ENCODE data around the gene GLRX5.

GLRX5 gene

DNA sequence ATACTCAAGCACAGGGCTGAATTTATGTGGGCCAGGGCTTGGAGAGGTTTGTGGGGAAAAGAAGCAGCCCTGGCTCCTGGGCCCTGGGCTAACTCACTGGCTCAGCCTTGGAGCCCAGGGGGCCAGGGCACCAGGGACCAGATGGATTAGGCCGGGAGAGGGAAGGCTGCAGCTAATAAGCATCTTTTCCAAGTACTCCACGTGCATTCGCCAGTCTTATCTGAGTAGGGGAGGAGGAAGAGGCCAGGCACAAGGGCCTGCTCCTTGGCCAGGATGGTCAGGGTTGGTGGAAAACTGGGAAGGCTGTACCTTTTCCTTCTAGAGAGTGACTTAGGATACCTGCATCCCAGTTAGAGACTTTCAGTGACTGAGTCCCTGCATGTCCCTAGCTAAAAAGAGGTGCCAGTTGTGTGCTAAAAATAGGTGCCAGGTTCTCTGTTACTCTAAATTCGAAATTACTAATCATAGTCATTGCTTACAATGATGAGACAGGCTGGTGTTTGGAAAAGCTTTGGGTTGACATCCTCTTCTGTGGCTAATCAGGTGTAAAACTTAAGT lies 1.3 kb downstream of the GLRX5 start:
- no peak for DNase-seq

DNA sequence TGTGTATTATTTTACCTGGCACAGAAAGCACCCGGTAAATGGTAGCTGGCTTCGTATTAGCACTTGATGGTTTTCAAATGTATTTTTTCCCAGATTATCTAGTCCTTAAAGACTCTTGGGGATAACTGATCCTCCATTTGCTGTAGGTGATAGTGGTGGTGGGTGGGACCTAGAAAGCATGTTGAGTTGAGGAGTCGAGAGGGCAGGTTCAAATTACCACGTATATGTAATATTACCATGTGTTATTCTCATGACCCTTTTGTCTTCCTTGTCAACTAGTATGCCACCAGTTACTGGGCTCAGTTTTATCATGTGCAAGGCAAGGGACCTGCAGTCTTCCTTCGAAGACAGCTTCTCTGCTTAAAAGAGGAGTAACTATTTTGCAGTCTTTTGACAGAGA lies 1.8 kb downstream of the GLRX5 start:
- no peak for DNase-seq

DNA sequence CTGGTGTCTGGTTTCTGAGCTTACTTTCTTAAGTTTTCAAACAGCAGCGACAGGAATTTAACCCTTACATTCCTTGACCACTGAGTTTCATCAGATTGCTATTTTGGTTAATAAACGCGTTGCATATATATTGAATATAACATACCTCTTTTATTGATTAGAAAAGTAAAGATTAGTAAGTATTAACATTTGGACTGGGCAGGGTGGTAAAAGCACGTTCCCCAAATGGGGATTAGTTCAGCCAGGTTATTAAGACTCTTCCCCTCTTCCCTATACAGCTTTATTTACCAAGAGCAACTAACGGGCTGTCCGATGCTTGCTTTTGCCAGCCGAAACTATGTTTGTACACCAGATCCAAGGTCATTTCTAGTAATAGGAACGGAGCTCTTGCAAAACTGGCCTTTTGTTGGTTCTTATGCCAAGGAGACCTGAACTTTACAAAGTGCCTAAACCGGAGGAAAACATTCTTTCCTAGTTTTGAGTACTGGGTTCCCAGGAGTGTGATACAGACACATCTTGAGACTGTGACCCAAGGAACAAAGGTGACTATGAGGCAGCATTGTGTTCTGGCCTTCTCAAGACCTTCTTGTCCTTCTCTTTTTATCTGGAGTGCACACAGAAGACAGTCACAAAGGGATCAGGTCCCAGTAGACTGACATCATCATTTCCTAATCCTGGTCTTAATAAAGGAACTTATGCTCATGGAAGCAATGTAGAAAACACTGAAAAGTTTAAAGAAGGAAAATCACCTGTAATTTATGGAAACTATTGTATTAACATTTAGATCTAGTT lies 2.6 kb downstream of the GLRX5 start:
- peak; percentile 28 to 41 for DNase-seq

DNA sequence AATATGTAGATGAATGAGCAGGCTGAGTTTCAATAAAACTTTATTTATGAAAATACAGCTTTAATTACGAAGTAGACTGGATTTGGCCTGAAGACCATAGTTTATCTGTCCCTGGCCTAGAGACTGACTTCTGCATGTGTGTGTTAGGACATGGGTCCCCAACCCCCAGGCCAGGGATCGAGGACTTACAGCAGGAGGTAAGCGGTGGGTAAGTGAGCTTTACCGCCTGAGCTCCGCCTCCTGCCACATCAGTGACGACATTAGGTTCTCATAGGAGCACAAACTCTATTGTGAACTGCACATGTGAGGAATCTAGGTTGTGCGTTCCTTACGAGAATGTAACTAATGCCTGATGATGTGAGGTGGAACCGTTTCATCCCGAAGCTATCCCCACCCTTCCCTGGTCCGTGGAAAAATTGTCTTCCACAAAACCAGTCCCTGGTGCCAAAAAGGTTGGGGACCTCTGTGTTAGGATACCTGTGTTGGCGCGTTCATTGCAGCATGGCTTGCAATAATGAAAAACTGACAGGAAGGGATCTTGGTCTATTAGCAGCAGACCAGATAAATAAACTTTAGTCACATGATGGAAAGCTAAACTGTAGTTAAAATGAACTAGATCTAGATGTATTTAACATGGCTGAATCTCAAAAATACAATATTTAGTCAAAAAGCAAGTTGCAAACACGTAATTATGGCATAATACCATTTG lies 4.1 kb downstream of the GLRX5 start:
- no peak for DNase-seq

DNA sequence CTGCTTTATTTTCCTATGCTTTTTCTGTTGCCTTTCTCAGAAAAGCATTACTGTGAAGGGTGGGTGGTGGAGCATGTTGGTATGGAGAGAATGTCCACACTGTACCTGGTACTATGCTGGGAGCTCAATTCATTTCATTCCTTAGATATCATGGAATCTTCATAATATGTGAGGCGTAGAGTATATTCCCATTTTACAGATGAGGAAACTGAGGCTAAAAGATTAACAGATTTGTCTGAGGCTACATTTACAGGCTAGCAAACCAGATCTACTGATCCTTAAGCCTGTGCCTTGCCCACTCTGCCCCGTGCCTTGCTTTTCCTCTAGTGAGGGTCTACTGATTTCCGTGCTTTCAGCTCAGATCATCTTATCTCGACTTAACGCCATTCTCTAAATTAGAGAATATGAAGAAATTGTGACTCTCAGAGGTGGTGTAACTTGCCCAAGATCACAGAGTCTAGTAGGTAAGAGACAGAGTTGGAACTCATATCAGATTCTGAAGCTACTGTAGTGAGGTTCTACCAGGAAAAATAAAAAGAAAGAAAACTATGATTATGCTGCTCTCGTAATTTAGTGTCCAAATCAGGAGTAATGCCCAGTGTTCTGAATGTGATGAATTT lies 5.5 kb downstream of the GLRX5 start:
- no peak for DNase-seq

DNA sequence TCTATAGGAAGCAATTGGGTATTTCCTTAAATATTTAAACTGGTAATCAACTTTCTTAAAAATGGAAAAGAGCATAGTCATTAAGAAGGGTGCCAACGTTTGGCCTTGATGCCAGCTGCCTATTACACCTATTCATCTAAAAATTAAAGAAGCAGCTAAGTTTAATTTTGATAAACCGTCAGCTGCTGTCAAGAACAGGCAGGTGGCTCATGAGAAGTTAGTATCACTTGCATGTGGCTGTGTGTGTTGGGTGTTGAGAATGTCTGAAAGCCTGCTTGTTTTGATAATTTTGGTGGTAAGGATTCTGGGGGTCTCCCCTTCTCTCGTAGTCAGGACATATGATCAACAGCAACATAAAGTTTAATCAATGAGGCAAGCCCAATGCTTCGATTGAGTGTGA lies 6.5 kb downstream of the GLRX5 start:
- DNase-seq, result no peak

DNA sequence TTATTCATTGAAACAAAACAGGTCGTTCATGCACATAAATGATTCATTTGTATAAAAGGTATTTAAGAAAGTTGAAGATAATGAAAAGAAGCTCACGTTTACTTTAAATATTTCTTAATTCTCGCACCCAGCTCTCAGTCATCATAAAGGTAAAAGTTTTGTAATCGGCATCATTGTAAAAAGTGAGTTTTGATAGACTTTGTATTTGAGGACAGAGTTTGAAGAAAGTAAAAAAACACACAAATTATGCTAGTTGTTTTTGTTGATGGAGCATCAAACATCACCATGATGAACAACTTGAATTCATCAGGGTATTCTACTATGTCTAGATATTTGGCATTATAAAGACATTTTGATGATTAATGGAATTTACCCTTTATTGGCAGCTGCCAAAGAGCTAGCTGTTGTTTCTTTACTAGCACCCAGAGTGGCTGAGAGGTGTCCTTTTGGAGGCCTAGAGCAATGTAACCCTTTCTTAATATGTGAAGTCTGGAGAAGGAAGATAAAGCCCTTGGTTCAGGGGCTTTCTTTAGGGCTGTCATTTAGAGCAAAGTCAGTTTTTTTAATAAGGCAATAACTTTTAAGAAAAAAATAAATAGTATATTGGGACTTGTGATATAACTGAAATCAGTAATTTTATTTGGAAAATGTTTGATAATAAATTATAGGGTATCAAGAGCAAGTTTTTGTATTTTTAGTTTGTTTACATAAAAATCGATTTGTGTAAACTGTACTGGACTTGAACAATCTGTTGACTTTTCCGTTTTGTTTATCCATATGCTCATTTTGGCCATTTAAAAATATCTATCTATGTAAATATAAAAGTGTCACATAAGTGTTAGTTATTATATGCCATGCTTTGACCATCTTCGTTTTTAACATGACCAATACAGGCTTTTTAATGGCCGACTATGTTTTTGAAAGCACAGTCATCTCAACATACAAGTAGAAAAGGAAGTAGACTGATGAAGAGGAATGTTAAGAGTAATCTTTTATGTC lies 7.4 kb downstream of the GLRX5 start:
- no peak for DNase-seq

DNA sequence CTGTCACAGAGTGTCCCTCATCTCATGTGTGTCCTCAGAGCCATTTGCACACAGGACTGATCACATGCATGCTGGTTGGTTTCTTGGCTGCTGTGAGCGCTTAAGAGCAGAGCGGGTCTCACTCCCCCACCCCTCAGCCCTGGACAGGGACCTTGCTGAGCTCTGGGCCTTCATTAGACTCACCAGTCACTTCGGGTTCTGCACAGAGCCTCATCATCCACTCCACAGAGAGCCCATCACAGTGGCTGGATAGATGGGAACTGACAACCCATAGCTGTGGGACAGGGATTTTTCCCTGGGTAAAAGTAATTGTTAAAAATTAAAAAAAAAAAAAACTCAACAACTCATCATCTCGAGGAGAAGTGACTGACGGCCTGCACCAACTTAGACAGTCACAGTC lies 8.2 kb downstream of the GLRX5 start:
- DNase-seq, result no peak

DNA sequence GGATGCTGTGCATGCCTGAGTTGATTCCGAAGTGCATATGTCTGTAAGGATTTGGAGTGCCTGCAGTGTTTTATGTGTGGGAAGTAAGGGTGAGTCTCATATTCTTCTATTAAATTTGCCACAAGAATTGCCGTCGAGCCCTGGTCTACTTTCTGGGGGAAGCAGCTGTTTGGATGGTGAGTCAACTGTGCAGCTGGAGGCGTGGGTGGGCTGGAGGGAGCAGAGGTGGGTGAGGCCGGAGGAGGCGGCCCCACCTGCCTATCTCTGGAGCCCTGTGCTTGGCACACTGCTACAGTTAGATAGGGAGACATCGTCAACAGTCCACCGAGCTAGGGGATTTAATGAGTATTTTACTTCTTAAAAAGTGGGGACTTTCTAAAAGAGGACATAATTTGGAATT lies 9.7 kb downstream of the GLRX5 start:
- DNase-seq, result no peak

DNA sequence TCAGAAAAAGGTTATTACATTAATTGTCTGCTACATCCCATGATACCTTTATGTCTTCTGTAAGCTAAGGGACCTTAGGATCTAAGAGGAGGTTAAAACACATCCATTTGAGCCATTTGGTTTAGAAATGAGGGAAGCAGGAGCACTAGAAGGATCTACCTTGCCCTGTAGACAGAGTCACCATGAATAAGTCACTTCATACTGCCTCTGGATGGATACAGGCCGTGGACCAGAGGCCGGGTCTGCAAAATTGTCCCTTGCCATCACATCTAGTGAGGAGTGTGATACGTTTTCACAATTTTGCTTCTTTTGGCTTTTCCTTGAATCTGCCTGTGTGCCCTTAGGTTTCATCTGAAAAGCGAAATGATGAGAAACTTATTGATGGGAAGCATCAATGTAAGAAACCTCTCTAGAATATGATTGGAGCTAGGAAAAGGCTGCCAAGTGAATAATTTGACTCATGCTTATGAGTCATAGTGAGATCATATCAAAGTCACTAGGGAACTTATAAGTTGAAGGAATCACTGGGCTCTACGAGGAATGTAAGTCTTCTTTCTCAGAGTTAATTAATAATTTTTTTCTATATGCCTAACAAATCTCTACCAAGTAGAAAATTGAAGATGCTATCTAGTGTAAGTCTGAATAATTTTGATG lies 10.8 kb downstream of the GLRX5 start:
- peak in 1 of 2 donors; percentile 30 for DNase-seq

DNA sequence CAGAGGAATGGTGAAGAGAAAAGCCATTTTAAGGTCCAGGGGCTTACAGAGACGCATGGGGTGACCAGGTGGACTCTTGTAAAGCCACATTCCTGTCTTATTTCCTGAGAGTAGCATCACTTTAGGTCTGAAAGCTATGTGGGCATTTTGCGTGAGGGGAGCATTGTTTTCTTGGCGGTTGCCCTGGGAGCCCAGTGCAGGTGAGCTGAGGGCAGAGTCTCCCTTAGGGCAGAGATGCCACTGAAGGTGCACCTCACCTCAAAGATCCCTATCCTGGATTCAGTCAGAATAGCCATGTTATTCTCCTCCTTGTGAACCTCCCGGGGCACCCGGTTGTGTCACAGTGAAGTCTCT lies 12.4 kb downstream of the GLRX5 start:
- no peak for DNase-seq

DNA sequence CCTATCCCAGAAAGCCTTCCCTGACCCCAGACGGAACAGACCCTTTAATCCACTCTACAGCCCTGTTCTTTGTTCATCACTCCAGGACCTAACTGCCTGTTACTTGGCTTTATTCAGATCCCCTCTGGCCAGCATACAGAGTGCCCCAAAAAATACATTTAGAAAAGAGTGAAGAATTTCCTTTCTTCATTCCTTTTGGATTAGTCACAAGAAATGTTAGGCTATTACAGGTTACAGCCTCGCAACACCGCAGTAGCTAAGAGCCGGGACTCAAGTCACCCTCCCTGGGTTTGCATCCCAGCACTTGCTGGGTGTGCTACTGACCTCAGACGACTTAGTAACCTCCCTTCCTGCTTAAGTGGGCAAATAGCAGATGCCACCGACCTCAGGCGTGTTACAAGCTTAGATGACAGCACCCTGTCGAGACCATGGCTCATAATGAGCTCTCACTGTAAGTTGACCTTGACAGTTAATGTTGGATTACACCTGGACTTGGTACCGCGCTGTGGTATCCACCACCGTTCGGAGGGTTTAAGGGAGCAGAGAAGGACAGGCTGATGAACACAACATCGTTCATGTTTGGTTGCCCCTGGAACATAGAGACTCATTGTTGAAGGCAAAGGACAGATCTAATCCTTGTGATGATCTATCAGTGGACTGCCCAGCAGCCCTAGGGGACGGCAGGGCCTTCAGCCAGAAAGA lies 12.9 kb downstream of the GLRX5 start:
- no peak for DNase-seq

DNA sequence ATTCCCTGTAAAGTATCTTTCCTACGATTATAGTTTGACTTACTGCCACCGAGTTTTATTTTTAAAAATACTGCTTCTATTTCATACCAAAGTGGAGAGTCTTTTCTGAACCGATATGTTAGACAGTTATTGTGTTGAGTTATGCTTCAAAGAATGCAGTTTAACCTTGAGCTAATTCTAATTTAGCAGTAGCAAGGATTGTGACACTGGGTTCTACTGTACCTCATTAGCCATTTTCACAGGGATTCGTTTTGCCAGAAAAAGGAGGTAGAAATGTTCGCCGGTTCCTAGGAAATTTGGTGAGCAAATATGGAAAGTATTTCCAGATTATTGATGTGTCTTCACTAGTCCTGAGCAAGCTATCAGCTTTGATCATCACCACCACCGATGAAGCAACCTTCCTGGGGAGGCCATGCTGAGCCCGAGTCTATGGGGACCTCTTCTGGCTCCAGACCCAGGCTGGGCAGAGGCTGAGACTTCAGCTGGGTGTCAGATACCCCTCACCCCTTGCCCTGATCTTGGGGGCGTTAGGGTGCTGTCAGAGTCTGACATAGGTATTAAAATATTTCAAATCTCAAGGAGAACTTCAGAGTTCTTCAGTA lies 13.6 kb downstream of the GLRX5 start:
- DNase-seq, result no peak

DNA sequence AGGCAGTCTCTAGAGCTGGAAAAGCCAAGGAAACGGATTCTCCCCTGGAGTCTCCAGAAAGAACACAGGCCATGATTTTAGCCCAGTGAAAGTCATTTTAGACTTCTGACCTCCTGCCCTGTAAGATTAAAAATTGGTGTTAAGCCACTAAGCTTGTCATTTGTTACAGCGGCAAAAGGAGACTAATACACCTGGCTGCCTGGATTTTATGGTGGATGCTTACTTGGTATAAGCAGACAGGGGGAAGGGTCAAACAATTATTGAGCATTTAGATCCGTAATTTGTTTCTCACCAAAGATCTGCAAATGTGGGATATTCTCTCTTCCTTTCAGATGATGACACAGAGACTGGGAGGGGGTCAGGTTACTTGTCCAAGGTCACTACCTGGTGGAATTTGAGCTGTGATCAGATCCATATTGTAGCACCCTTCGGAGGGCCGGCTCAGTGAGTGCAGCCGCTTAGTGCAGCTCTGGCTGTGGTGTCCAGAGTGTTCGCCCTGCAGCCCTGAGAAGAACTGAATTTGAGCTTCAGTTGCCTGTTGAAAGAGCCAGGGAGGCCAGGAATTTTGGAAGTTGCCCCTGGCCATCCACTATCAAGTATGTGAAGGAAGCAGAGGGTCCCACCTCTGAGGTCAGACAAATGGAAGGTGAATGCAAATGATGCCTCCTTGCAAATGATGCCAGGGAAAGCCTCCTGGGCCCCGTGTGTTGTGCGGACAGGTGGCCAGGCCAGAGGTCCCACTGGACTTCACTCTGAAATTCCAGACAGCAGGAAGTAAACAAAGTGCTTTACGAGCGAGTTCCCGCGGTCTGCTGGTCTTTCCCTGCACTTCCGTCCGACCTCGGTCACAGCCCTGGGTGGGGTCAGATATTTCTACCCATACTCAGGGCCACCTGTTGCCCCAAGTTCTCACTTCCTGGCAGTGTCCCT lies 15.1 kb downstream of the GLRX5 start:
- no peak for DNase-seq

DNA sequence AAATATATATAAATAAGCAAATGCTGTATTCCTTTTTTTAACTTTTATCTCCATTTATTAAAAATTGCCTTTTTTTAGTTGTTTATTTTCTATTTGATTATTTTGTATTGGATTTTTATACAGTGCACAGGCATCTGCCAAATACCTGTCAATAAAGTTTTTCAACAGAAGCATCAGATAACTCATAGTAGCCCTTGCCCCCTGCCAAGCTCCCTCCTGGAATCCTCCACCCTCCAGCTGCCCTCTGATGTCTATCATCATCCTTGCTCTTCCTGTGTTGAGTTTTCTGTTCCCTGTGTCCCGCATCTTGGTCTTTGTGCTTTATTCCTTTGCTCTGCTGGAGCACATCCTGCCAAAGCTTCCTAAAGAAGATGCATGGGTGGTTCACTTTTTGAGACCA lies 16.6 kb downstream of the GLRX5 start:
- DNase-seq, result no peak

DNA sequence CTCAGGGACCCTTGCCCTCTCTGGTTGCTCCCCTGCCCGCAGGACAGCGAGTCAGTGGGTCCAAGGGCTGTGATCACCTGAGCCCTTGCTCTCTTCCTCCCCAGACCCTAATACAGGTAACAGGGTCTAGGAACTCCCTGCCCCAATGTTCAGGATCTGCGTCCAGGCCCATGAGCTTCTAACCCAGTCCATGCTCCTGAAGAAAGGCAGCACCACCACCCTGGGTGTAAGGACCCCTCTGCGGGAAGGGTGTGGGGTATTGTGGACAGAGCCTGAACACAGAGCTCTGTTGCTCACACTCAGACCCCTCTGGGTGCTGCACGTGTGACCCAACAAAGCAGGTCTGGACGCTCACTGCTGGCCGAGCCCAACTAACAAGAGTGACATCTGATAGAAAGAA lies 18.3 kb downstream of the GLRX5 start:
- DNase-seq, result no peak

DNA sequence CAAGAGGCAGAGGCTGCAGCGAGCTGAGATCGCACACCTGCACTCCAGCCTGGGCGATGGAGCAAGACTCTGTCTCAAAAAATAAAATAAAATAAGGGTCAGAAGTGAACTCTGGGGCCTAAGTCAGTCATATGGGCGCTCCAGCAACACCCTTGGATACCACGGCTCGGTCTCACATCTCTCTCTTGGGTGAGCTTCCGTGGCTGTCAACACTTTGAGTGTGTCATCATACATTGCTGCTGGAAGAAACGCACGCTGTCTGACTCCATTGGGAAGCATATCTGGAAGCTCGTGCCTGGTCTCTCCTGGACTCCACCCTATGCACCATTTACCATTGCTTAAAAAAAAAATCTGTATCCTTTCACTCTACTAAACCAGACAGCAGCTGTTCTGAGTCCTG lies 20.2 kb downstream of the GLRX5 start:
- DNase-seq, result no peak

DNA sequence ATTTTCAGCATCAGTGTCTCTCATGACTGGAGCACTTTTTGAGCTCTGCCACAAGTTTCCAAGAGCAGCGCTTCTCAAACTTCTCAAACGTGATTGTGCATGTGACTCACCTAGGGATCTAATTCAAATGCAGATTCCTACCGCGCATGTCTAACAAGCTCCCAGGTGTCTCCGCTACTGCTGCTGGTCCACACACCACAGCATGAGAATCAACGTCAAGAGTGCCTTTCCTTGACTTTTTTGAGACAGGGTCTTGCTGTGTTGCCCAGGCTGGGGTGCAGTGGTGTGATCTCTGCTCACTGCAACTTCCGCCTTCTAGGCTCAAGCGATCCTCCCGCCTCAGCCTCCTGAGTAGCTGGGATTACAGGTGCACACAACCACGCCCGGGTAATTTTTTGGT lies 22.4 kb downstream of the GLRX5 start:
- DNase-seq, result no peak

DNA sequence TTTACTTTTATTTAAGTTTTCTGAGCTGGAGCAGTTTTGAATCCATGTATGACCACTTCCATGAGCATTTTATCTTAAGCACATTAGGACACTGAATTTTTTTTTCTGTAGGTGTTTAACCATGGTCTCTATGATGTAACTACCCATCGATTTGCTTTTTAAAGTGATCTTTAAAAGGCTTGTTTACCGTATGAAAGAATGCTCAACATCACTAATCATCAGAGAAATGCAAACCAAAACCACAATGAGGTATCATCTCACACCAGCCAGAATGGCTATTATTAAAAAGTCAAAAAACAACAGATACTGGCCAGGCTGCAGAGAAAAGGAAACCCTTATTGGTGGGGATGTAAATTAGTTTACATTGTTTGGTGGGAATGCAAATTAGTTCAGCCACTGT lies 23.0 kb downstream of the GLRX5 start:
- DNase-seq, result no peak

DNA sequence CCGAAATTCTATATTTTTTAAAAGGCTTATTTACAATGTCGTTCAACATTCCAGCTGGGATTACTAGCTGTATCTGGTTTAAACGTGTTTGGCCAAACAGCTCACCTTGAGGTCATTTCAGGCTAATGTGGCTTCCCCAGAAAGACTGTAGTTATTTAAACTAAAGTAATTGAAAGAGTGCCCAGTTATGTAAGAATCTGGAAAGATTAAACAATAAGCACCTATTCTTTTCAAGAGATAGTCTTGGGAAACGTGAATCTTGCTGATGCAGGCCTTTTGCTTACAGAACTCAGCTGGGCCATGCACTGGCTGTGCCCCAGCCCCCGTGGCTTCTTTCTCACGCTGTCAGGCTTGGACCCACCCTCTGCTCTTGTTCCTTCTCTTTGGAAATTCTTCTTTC lies 24.4 kb downstream of the GLRX5 start:
- no peak for DNase-seq
